Fibroblast of the aortic adventitia (primary cell): ENCODE data around the gene GATC. TPM values are rescaled to one million over a fixed set of nuclear protein-coding genes. Genes with fewer than 3 reads are reported as not detected.

Experiments used
- DNase-seq: peaks from one replicate; pipeline ENCODE4 v3.0.0-alpha.2; 2010; ENCODE audit warnings: low read depth
- H3K4me3 ChIP-seq: 2 replicates; pipeline ENCODE4 v1.5.1; 2011; ENCODE audit warnings: low read depth, mild to moderate bottlenecking, control low read depth, low read length, moderate library complexity
- CTCF ChIP-seq: IDR thresholded peaks from 2 replicates; pipeline ENCODE4 v1.5.1; 2011; ENCODE audit warnings: mild to moderate bottlenecking, low read length, control low read depth, inconsistent platforms; ENCODE audit not compliant: insufficient read depth
- total RNA-seq: library from RNA; depleted of rRNA; stranded (reverse); fragments of >200 nt; gene quantifications from 2 replicates; pipeline ENCODE4 v1.2.3, GENCODE V29; 2012; ENCODE audit warnings: low replicate concordance

The GATC gene
- total RNA-seq, 1 donor, result 20.5 TPM

- TF ChIP-seq CTCF, result no peak
- no peak for DNase-seq
- no peak overlapping the region for H3K4me3 ChIP-seq
Measured at GRCh38 chr12:120417917-120418580, 28.2 kb upstream of the GATC start.

GRCh38 chr12:120421701-120422100 lies 24.5 kb upstream of the GATC start:
- no peak for DNase-seq
- no peak overlapping the region for H3K4me3 ChIP-seq

GRCh38 chr12:120422892-120423456 lies 23.3 kb upstream of the GATC start:
- no peak overlapping the region for H3K4me3 ChIP-seq
- no peak for DNase-seq
- no peak for TF ChIP-seq CTCF

More at GRCh38 chr12:120421701-120422100, 24.5 kb upstream of the GATC start:
- TF ChIP-seq CTCF, result no peak

- no peak overlapping the region for H3K4me3 ChIP-seq
- no peak for DNase-seq
- no peak for TF ChIP-seq CTCF
Measured at GRCh38 chr12:120425797-120426196, 20.4 kb upstream of the GATC start.

GRCh38 chr12:120428597-120429229 lies 17.5 kb upstream of the GATC start:
- no peak overlapping the region for H3K4me3 ChIP-seq
- no peak for TF ChIP-seq CTCF
- DNase-seq, result no peak

GRCh38 chr12:120429368-120429767 lies 16.9 kb upstream of the GATC start:
- H3K4me3 ChIP-seq, result no peak overlapping the region
- no peak for DNase-seq
- TF ChIP-seq CTCF, result no peak
